ENCODE data around the gene KIF1A.

The KIF1A gene

GRCh38 chr2:240732184-240732583 is 87.8 kb downstream of the KIF1A start:
- DNase-seq, result no peak

GRCh38 chr2:240731178-240731545 is 88.9 kb downstream of the KIF1A start:
- no peak for DNase-seq

GRCh38 chr2:240730501-240731177 is 89.4 kb downstream of the KIF1A start:
- no peak for DNase-seq

- DNase-seq, result no peak
Measured at GRCh38 chr2:240728827-240729226, 91.2 kb downstream of the KIF1A start.

- DNase-seq, result no peak
Measured at GRCh38 chr2:240728361-240728760, 91.7 kb downstream of the KIF1A start.

- DNase-seq, result no peak
Measured at GRCh38 chr2:240727913-240728312, 92.1 kb downstream of the KIF1A start.

GRCh38 chr2:240727439-240727838 is 92.6 kb downstream of the KIF1A start:
- DNase-seq, result no peak

- DNase-seq, result no peak
Measured at GRCh38 chr2:240726876-240727275, 93.1 kb downstream of the KIF1A start.

- DNase-seq, result peak in 1 of 2 experiments; percentile 69
Measured at GRCh38 chr2:240725671-240726070, 94.3 kb downstream of the KIF1A start.

- no peak for DNase-seq
Measured at GRCh38 chr2:240725266-240725665, 94.8 kb downstream of the KIF1A start.

GRCh38 chr2:240724431-240724830 is 95.6 kb downstream of the KIF1A start:
- DNase-seq, result no peak

GRCh38 chr2:240723851-240724250 is 96.2 kb downstream of the KIF1A start:
- no peak for DNase-seq

- no peak for DNase-seq
Measured at GRCh38 chr2:240722796-240723735, 97.0 kb downstream of the KIF1A start.

- DNase-seq, result no peak
Measured at GRCh38 chr2:240722376-240722775, 97.6 kb downstream of the KIF1A start.

GRCh38 chr2:240721596-240722180 is 98.3 kb downstream of the KIF1A start:
- no peak for DNase-seq

GRCh38 chr2:240720686-240721595 is 99.1 kb downstream of the KIF1A start:
- no peak for DNase-seq

GRCh38 chr2:240719676-240720545 is 100.1 kb downstream of the KIF1A start:
- DNase-seq, result no peak

GRCh38 chr2:240718896-240719490 is 101.0 kb downstream of the KIF1A start:
- no peak for DNase-seq

- DNase-seq, result no peak
Measured at GRCh38 chr2:240717681-240718581, 102.1 kb downstream of the KIF1A start.

- DNase-seq, result no peak
Measured at GRCh38 chr2:240717181-240717641, 102.8 kb downstream of the KIF1A start.
